DOHH2 (cell line): ENCODE data around the gene SYNE1.

Experiments
- CTCF ChIP-seq: fragments of 200-600 bp; sonication (generic); IDR thresholded peaks from one replicate; pipeline ENCODE4 v1.5.1; 2014; ENCODE audit warnings: antibody characterized with exemption, mild to moderate bottlenecking, low read depth, low read length; ENCODE audit not compliant: poor library complexity, severe bottlenecking
- EZH2phosphoT487 ChIP-seq: fragments of 200-600 bp; sonication (generic); IDR thresholded peaks from 2 replicates; pipeline ENCODE4 v1.6.1; 2017; ENCODE audit warnings: borderline replicate concordance, mild to moderate bottlenecking, antibody characterized with exemption, low read length, moderate library complexity, mixed read lengths

GRCh38 chr6:152554851-152555250, 82.3 kb downstream of the SYNE1 start:
- TF ChIP-seq CTCF, result no peak
- TF ChIP-seq EZH2phosphoT487, result no peak
